Effector memory CD4-positive, alpha-beta T cell (primary cell): Measurements from ENCODE around the gene GGTLC3.
"Not testable (repeated sequence)": the region's sequence is repeated elsewhere in the genome, so short reads cannot be mapped to it uniquely, and the experiment has no call there.

Source experiments
- DNase-seq, 3 donors: peaks; one replicate each; pipeline ENCODE4 v3.0.0-alpha.2; 2020
- H3K27ac ChIP-seq: 2 replicates; pipeline ENCODE4 v1.7.0; 2013; ENCODE audit warnings: mild to moderate bottlenecking, low read length, moderate library complexity; ENCODE audit not compliant: insufficient read depth, poor library complexity, severe bottlenecking
- H3K27me3 ChIP-seq: replicated peaks from 2 replicates; pipeline ENCODE4 v1.7.0; 2013; ENCODE audit warnings: mild to moderate bottlenecking, low read length; ENCODE audit not compliant: insufficient read depth, control insufficient read depth, poor library complexity, severe bottlenecking
- H3K36me3 ChIP-seq: 2 replicates; pipeline ENCODE4 v1.7.0; 2013; ENCODE audit warnings: mild to moderate bottlenecking, low read length, moderate library complexity; ENCODE audit not compliant: control insufficient read depth, insufficient read depth
- H3K4me1 ChIP-seq: 2 replicates; pipeline ENCODE4 v1.7.0; 2013; ENCODE audit warnings: low read length, mild to moderate bottlenecking; ENCODE audit not compliant: control insufficient read depth, insufficient read depth, poor library complexity, severe bottlenecking
- H3K4me3 ChIP-seq: 2 replicates; pipeline ENCODE4 v1.7.0; 2013; ENCODE audit warnings: low read length, low read depth, mild to moderate bottlenecking; ENCODE audit not compliant: insufficient read depth, poor library complexity, severe bottlenecking
- H3K9me3 ChIP-seq: 2 replicates; pipeline ENCODE4 v1.7.0; 2013; ENCODE audit warnings: mild to moderate bottlenecking, low read length, moderate library complexity; ENCODE audit not compliant: control insufficient read depth
- total RNA-seq, 3 donors: gene quantifications; one replicate each; lab custom pipeline; 2026; lab: John Stamatoyannopoulos, UW

The GGTLC3 gene
- 0 reads per million in 3 donors for total RNA-seq

DNA sequence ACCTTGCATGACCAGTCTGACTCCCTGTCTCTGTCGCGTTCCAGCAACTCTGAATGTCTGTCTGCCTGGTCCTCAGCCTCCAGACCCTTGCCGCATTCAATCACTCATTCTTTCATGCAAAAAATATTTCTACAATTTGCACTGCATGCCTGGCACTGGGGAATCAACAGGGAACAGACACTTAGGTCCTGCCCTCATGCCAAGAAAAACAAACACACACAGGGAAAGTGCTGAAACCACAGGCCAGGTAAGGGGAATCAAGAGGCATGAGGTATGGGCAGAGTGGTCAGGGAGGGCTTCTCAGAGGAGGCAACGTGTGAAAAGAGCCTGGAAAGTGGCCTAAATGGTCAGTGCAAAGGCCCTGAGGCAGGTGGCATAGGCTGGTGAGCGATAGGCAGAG is at the start of gene GGTLC3:
Gene GGTLC3, minus strand, starts transcription at position 101 of the 400 bp plus-strand sequence. CDS start 264 bp downstream, outside the sequence.
- H3K9me3 ChIP-seq, H3K4me3 ChIP-seq, H3K4me1 ChIP-seq: not testable (repeated sequence)

GRCh38 chr22:18560099-18560974 is 42.4 kb upstream of the GGTLC3 start:
- H3K4me1 ChIP-seq, H3K4me3 ChIP-seq, H3K27me3 ChIP-seq, H3K27ac ChIP-seq, H3K36me3 ChIP-seq, DNase-seq, H3K9me3 ChIP-seq: not testable (repeated sequence)

More for the DNA sequence above, at the start of gene GGTLC3:
- H3K36me3 ChIP-seq, DNase-seq, H3K27ac ChIP-seq, H3K27me3 ChIP-seq: not testable (repeated sequence)

GRCh38 chr22:18558939-18559338 is 41.0 kb upstream of the GGTLC3 start:
- H3K9me3 ChIP-seq, H3K36me3 ChIP-seq: not testable (repeated sequence)

GRCh38 chr22:18558516-18558915 is 40.6 kb upstream of the GGTLC3 start:
- H3K4me3 ChIP-seq, result not testable (repeated sequence)

More at GRCh38 chr22:18558939-18559338, 41.0 kb upstream of the GGTLC3 start:
- H3K27me3 ChIP-seq, H3K4me3 ChIP-seq, H3K27ac ChIP-seq, DNase-seq, H3K4me1 ChIP-seq: not testable (repeated sequence)

DNA sequence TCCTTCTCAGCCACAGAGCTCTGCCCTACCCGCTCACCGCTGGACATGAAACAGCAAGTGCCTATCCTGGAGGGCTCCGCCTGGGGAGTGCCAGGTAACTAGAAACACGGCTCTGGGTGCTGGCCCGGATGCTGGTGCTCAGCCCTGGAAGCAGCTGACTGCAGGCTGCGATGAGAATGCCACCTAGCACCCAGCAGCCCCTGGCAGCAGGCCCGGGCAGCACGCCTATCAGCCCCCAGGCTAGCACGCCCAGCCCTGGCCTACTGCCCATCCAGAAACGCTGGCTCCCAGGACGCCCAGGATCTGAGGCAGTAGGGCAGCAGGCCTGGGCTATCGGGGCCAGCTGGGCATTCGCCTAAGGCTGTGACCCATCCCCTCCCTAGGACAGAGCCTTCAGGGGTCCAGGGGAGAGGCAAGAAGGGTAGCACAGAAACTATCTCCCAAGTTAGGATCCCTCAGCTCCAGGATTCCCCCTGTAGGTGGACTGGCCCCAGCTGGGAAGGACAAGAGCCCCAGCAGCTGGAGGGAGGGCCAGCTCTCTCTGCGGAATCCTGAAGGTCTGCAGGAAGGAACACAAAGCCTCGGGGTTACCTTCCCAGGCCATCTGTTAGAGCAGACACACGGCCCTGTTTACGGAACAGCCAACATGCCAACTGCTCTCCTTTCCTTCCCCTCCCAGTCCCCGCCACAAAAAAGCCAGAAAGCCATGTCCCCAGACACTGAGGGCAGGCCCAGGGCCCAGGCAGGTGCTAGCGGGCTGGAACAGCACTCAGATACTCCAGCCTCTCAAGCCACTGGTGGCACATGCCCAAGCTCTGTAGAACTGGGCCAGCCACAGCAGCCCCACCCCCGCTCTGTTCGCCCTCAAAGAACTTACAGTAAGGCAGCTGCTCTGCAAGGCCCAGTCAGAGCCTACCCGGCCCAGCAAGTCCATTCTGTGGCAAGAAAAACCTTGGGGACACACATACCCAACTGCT is 36.6 kb upstream of the GGTLC3 start:
- not testable (repeated sequence) for H3K4me3 ChIP-seq, DNase-seq, H3K27me3 ChIP-seq, H3K36me3 ChIP-seq, H3K4me1 ChIP-seq, H3K9me3 ChIP-seq, H3K27ac ChIP-seq

More at GRCh38 chr22:18558516-18558915, 40.6 kb upstream of the GGTLC3 start:
- not testable (repeated sequence) for H3K9me3 ChIP-seq, H3K27me3 ChIP-seq, H3K27ac ChIP-seq, DNase-seq, H3K36me3 ChIP-seq, H3K4me1 ChIP-seq

GRCh38 chr22:18552839-18553597 is 35.1 kb upstream of the GGTLC3 start:
- not testable (repeated sequence) for H3K4me1 ChIP-seq, H3K27me3 ChIP-seq, H3K36me3 ChIP-seq, H3K4me3 ChIP-seq, DNase-seq, H3K27ac ChIP-seq, H3K9me3 ChIP-seq

- not testable (repeated sequence) for DNase-seq, H3K4me3 ChIP-seq, H3K27me3 ChIP-seq, H3K27ac ChIP-seq, H3K36me3 ChIP-seq, H3K9me3 ChIP-seq, H3K4me1 ChIP-seq
Observed at GRCh38 chr22:18551046-18551445, 33.1 kb upstream of the GGTLC3 start.

GRCh38 chr22:18549458-18550179 is 31.7 kb upstream of the GGTLC3 start:
- H3K9me3 ChIP-seq, H3K36me3 ChIP-seq, DNase-seq, H3K4me1 ChIP-seq, H3K27me3 ChIP-seq, H3K4me3 ChIP-seq, H3K27ac ChIP-seq: not testable (repeated sequence)

DNA sequence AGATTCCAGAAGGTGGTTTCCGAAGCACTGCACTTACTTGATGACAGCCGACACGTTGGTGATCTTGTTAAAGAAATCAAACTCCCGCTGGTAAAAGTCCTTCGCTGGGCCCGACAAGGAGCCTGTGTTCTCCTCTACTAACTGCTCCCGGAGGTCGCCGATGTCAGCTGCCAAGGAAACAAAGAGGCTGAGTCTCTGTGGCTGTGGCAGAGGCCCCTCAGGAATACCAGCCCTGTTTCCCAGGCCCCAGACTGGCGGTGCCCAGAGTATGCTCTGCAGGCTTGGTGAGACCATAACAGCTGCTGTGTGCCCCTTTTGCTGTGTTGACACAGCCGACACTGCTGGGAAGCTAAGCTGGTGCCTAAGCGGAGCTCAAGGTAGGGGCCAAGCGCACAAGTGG is 26.7 kb upstream of the GGTLC3 start:
- not testable (repeated sequence) for H3K27ac ChIP-seq, H3K27me3 ChIP-seq, H3K36me3 ChIP-seq, H3K4me3 ChIP-seq, H3K4me1 ChIP-seq, DNase-seq, H3K9me3 ChIP-seq
